ENCODE measurements around the gene BGN. TPM values are rescaled to one million over a fixed set of nuclear protein-coding genes. Genes with fewer than 3 reads are reported as not detected.
A peak's percentile ranks its signal among the peaks of the same experiment; 100 is the strongest.

The BGN gene
- total RNA-seq, 2 experiments from 2014 or later, result not detected

DNA sequence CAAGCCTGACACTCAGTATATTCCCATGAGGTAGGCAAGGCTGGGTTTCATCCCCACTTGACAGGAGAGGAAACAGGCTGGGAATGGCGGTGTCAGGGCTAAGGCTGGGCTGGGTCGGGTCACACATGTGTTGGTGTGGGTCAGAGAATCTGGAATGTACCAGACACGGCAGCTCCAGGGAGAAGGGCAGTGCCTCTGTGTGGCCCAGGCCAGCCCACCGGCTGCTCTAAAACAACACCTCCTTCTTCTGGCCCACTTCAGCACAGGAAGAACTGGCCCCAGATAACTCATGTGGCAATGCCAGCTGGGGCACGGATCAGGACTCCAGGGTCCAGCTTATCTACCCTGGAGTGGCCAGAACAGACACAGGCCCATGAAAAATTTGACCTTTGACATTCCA is 30.7 kb upstream of the BGN start:
- no peaks in the 10 kb centered on the region for H3K27me3 Mint-ChIP-seq
- H3K36me3 Mint-ChIP-seq, result peaks cover 12% of the 10 kb centered on the region
- no peak for DNase-seq
- ChIA-PET POLR2A (no interaction called here), CTCF (no interaction called here)
- peaks cover 12% of the 10 kb centered on the region for H3K4me1 Mint-ChIP-seq (ENCODE audit: low read depth)
- intact Hi-C loops (cut with micrococcal nuclease), result no loop called here
- no peaks in the 10 kb centered on the region for H3K9me3 Mint-ChIP-seq
- H3K27ac Mint-ChIP-seq, result no peak overlapping the region
- no peak overlapping the region for H3K4me3 Mint-ChIP-seq

DNA sequence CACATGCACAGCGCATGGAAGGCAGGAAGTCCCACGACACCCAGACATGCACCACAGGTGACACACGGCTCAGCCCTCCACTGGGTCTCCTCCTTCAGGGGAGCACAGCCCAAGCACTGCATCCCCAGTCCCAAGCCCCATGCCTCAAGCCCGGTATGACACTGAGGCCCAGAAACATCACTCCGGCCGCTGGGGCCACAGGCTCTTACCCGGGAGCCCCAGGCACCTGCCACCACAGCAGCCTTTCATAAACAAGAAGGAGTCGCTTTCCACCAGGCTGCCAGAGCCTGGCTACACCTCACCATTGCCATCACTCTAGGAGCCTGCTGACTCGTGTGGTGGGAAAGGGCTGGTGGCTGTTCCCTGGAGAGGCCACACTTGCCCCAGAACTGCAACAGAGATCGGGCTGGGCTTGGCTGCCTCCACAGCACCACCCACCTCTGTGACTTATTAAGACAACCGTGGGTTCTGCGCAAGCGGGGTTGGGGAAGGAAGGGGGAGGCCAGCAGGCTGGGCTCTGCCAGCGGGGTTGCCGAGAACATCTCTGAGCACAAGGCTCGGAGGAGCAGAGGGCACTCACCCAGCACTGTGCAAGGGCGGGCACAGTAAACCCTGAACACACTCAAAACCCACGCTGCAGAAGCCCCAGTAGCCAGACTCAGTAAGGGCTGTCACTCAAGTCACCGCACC is 28.9 kb upstream of the BGN start:
- Mint-ChIP-seq H3K9me3 (no peaks in the 10 kb centered on the region), H3K4me3 (no peak overlapping the region), H3K4me1 (ENCODE audit: low read depth) (peaks cover 15% of the 10 kb centered on the region), H3K27me3 (no peaks in the 10 kb centered on the region), H3K36me3 (peaks cover 8% of the 10 kb centered on the region), H3K27ac (no peak overlapping the region)
- ChIA-PET POLR2A (no interaction called here), CTCF (no interaction called here)
- intact Hi-C loops (cut with micrococcal nuclease), result no loop called here
- no peak for DNase-seq

DNA sequence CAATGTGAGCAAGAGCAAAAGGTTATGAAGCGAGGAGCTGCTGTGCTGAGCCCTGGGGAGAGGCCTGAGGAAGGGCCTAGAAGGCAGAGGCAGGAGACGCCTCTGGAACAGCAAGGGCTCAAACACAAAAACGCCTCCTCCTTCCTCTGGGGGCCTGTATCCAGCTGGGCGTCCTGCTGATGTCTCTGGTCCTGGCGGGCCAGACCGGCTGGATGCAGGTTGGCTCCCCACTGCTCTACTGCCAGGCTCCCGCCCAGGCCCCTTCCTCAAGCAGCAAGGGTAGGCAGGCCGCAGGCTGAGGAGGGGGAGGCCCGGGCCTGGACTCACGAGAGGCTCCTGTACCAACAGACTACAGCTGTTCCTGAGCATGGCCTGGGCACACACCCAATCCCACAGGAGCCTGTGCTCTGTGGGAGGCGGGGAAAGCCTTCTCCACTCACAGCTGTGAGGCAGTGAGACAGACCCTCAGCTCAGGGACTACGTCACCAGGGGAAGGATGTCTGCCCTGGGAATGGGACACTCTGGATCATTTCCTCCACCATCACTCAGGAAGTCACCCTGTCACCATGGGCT is 26.7 kb upstream of the BGN start:
- POLR2A ChIA-PET, result no interaction called here
- H3K4me3 Mint-ChIP-seq, result no peak overlapping the region

DNA sequence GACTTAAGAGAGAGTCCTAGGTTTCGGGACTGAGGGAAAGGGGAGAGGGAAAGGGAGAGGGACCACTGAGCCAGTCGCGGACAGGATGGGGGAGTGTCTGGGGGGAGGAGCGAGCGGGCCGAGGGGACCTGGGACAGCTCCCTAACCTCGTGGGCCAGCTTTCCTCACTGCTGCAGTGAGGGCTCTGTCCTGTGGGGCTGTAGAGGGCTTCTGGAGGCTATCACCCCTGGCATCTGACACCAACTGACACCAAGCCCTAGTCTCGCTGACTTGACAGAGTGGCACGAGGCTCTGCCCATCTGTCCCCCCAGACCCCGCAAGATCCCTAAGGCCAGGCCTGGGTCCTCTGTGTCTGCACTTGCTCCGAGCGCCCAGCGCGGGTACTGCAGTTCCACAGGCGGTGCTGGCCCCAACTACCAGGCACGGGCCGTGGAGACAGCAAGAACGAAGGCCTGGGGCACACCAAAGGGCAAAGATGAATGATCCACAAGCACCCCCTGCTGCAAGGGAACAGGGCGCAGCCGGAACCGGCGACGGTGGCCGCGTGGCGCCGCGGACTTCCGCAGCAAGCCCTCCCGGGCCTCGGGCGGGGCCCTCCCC is 24.9 kb upstream of the BGN start:
- DNase-seq, result peak; percentile 39
- ChIA-PET CTCF (interaction anchor here (0.6 to 4.8 kb wide), 9 partner anchors 9 to 528 kb away, joined by 3 to 49 read pairs (median 5); no protein-coding TSS in a partner anchor), POLR2A (interaction anchor here (0.9 kb wide), 1 partner anchor 9 kb away, joined by 3 read pairs; no protein-coding TSS in a partner anchor)
- peak overlapping the region; percentile 79 for H3K4me3 Mint-ChIP-seq
- H3K4me1 Mint-ChIP-seq (ENCODE audit: low read depth), result peaks cover 15% of the 10 kb centered on the region
- H3K27me3 Mint-ChIP-seq, result no peaks in the 10 kb centered on the region
- H3K27ac Mint-ChIP-seq, result peak overlapping the region; percentile 51
- H3K36me3 Mint-ChIP-seq, result peaks cover 5% of the 10 kb centered on the region
- no peaks in the 10 kb centered on the region for H3K9me3 Mint-ChIP-seq
- intact Hi-C loops (cut with micrococcal nuclease), result loop anchor here (1.0 to 10.0 kb wide), 6 partner anchors 129 to 529 kb away; partner anchors contain the start of genes ABCD1, BCAP31, CCNQ and IDH3G

More for the DNA sequence above, 26.7 kb upstream of the BGN start:
- Mint-ChIP-seq H3K36me3 (peaks cover 8% of the 10 kb centered on the region), H3K4me1 (ENCODE audit: low read depth) (peaks cover 15% of the 10 kb centered on the region), H3K9me3 (no peaks in the 10 kb centered on the region), H3K27me3 (no peaks in the 10 kb centered on the region), H3K27ac (no peak overlapping the region)
- CTCF ChIA-PET, result no interaction called here
- no peak for DNase-seq
- intact Hi-C loops (cut with micrococcal nuclease), result no loop called here

DNA sequence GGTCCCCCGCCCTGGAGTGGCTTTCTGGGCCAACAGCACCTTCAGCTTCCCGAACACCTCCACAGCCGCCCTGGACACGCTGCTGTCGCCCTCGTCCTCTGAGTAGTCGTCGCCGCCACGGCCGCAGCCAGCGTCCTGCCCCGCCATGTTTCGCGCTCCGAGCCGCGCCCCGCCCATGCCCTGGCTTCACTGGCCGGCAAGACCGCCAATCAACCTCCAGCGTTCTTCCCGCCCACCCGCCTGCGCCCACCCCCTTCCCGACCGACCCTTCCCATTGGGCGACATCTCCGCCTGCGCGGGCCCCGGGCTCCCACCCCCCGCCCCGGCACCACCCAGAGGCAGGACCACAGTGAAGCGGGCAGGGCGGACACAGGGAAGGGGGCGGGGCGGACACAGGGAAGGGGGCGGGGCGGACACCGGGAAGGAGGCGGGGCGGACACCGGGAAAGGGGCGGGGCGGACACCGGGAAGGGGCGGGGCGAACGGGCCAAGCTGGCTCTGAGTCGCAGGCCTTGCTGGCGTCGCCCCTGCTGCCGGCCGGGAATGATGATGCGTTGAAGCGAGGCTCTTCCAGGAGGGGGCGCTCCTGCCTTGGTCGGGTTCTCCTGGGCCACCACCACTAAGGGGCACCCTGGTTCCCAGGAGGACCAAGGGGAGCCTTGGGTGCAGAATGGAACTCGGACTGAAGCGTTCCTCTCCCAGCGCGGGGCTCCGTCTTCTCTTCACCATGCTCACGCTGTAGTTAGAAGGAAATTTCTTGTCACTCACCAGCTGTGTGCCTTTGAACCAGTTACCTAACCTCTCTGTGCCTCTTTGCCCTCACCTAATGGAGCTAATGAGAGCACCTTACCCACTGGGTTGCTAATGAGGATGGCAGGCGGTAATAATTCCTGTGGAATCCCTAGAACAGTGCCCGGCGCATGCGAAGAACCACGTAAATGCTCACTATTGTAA is 24.1 kb upstream of the BGN start, which contains the start of gene HAUS7:
HAUS7 (minus strand) TSS at position 166 of the 953 bp plus-strand sequence; CDS start at position 147, 19 bp downstream.
- H3K4me3 Mint-ChIP-seq, result peak within 1 kb of the TSS; percentile 79
- H3K9me3 Mint-ChIP-seq, result no peaks in the 10 kb centered on the region
- H3K36me3 Mint-ChIP-seq, result peaks cover 5% of the 10 kb centered on the region
- H3K27me3 Mint-ChIP-seq, result no peaks in the 10 kb centered on the region
- peaks cover 17% of the 10 kb centered on the region for H3K4me1 Mint-ChIP-seq (ENCODE audit: low read depth)
- DNase-seq, result peak; percentile 92
- POLR2A ChIA-PET, result no interaction called here
- CTCF ChIA-PET, result interaction anchor here (0.6 to 4.8 kb wide), 9 partner anchors 10 to 529 kb away, joined by 3 to 49 read pairs (median 5); no protein-coding TSS in a partner anchor
- intact Hi-C loops (cut with micrococcal nuclease), result loop anchor here (1.0 to 10.0 kb wide), 7 partner anchors 37 to 529 kb away; partner anchors contain the start of genes ABCD1, BCAP31, CCNQ and IDH3G
- peak within 1 kb of the TSS; percentile 51 for H3K27ac Mint-ChIP-seq

DNA sequence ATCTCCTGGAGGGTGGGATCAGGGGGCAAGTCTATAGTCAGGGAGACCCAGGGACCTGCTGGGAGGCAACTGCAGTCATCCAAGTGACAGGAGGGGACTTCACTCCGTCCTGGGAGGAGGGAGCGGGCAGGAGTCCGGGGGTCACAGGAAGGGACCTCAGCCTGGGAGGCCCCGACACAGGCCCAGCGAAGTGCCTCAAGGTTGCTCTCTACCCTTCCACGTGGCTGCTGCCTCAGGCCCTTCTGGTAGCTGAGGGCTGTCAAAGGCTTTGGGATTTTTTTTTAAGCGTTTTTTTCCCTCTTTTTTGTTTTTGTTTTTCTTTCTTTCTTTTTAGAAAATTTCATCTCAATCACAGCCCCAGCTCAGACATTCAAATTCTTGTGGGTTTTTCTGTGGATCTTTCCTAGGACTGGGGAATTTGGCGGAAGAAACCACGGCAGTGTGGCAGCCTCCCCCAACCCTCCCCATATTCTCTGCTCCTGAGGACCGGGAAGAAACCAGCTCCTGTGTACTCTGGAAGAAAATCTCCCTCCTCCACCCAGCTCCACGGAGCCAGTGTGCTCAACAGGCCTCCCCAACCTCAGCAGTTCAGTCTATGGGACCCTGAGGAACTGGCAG is 23.0 kb upstream of the BGN start:
- ChIA-PET POLR2A (no interaction called here), CTCF (interaction anchor here (1.2 to 4.8 kb wide), 7 partner anchors 36 to 530 kb away, joined by 3 to 49 read pairs (median 5); no protein-coding TSS in a partner anchor)
- Mint-ChIP-seq H3K9me3 (no peaks in the 10 kb centered on the region), H3K4me1 (ENCODE audit: low read depth) (peaks cover 17% of the 10 kb centered on the region), H3K4me3 (no peak overlapping the region), H3K36me3 (peaks cover 5% of the 10 kb centered on the region), H3K27ac (peak overlapping the region; percentile 28), H3K27me3 (no peaks in the 10 kb centered on the region)
- no peak for DNase-seq
- intact Hi-C loops (cut with micrococcal nuclease), result loop anchor here (1.0 to 10.0 kb wide), 4 partner anchors 36 to 463 kb away; partner anchors contain the start of genes CCNQ, IDH3G, NAA10 and SSR4

DNA sequence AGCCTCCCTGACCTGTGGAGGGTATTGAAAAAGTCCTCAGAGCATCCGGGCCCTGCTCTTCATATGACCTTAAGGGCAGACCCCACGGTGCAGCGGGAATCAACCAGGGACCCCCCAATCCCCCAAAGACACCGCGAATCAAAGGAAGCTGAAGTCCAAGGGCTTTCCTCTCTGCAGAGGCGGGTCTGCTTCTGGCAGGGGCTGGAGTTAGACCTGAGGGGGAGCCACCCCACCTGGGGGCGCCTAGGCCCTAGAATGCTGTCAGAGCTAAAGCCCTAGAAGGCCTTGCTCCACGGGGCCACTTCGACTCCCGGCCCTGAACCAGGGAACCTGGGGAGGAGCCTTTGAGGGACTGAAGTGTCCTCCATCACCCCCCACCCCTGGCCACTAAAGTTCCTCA is 21.7 kb upstream of the BGN start:
- no peak for DNase-seq
- H3K9me3 Mint-ChIP-seq, result no peaks in the 10 kb centered on the region
- H3K4me1 Mint-ChIP-seq (ENCODE audit: low read depth), result peaks cover 9% of the 10 kb centered on the region
- no peaks in the 10 kb centered on the region for H3K27me3 Mint-ChIP-seq
- no peak overlapping the region for H3K27ac Mint-ChIP-seq
- CTCF ChIA-PET, result interaction anchor here (1.2 to 4.8 kb wide), 2 partner anchors 12 to 35 kb away, joined by 5 to 49 read pairs; no protein-coding TSS in a partner anchor
- intact Hi-C loops (cut with micrococcal nuclease), result loop anchor here (10.0 kb wide), 2 partner anchors 322 to 462 kb away; partner anchors contain the start of genes IDH3G, NAA10 and SSR4
- H3K36me3 Mint-ChIP-seq, result no peaks in the 10 kb centered on the region
- POLR2A ChIA-PET, result no interaction called here
- no peak overlapping the region for H3K4me3 Mint-ChIP-seq

DNA sequence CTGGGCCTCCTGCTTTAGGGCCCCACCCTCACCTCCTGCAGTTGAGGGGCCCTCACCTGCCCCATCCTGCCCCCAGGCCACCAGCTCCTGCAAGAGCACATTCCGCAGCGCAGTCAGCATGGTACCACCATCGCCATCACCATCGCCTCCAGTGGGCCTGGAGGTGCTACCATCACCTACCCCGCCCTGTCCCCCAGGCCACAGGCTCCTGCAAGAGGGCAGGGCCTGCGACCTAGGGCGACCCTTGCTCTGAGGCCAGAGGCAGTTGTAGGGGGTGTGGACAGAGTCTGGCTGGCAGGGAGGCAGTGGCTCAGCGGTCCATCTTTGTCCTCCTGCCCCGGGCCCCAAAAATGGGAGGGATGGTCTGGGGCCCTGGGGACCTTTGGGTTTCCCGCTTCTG is 20.5 kb upstream of the BGN start:
- Mint-ChIP-seq H3K27ac (no peak overlapping the region), H3K36me3 (no peaks in the 10 kb centered on the region), H3K4me1 (ENCODE audit: low read depth) (peaks cover 5% of the 10 kb centered on the region), H3K27me3 (no peaks in the 10 kb centered on the region), H3K4me3 (no peak overlapping the region), H3K9me3 (no peaks in the 10 kb centered on the region)
- no peak for DNase-seq
- CTCF ChIA-PET, result interaction anchor here (4.8 kb wide), 1 partner anchor 33 kb away, joined by 49 read pairs; no protein-coding TSS in a partner anchor
- POLR2A ChIA-PET, result no interaction called here
- intact Hi-C loops (cut with micrococcal nuclease), result loop anchor here (10.0 kb wide), 2 partner anchors 321 to 461 kb away; partner anchors contain the start of genes IDH3G, NAA10 and SSR4

DNA sequence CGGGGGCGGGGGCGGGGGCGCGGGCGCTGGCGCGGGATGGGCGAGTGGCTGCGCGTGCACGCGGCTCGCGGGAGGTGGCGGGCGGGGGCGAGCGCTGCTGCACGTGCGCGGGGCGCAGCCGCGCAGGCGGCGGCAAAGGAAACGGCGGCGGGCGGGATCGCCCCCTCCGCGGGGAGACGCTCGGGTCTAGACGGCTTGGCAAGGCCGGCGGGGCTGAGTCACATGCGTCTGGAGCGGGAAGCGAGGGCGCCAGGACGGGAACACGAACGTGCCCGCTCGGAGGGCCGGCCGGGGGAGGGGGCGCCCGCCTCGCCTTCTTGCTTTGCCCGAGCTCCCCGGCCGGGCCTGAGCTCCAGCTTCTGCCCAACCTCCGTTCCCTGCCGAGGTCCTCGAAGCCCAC is 20.1 kb upstream of the BGN start:
- Mint-ChIP-seq H3K27me3 (no peaks in the 10 kb centered on the region), H3K27ac (no peak overlapping the region), H3K4me1 (ENCODE audit: low read depth) (peaks cover 2% of the 10 kb centered on the region), H3K36me3 (no peaks in the 10 kb centered on the region), H3K9me3 (no peaks in the 10 kb centered on the region), H3K4me3 (no peak overlapping the region)
- POLR2A ChIA-PET, result no interaction called here
- DNase-seq, result peak; percentile 58
- CTCF ChIA-PET, result interaction anchor here (4.8 kb wide), 1 partner anchor 33 kb away, joined by 49 read pairs; no protein-coding TSS in a partner anchor
- intact Hi-C loops (cut with micrococcal nuclease), result loop anchor here (10.0 kb wide), 2 partner anchors 320 to 460 kb away; partner anchors contain the start of genes IDH3G, NAA10 and SSR4

DNA sequence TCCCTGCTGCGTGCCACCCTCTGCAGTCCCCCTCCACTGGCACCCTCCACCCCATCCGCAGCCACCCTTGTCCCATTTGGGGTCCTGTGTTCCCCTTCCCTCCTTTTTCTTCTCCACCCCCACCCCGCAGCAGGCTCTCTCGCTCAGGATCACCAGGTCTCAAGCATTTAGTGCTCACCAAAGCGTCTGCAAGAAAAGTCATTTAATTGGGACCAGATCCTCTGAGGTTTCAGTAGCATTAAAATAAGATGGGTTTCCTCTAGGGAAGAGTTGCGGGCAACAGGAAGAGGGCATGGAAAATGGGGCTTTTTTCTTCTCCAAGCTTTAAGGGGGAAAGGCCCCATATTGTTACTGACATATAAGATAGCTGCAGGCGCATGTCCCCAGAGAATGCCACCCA is 19.5 kb upstream of the BGN start:
- intact Hi-C loops (cut with micrococcal nuclease), result loop anchor here (10.0 kb wide), 2 partner anchors 320 to 460 kb away; partner anchors contain the start of genes IDH3G, NAA10 and SSR4
- no peak overlapping the region for H3K4me3 Mint-ChIP-seq
- H3K36me3 Mint-ChIP-seq, result no peaks in the 10 kb centered on the region
- no peak for DNase-seq
- no peaks in the 10 kb centered on the region for H3K27me3 Mint-ChIP-seq
- H3K9me3 Mint-ChIP-seq, result no peaks in the 10 kb centered on the region
- ChIA-PET CTCF (no interaction called here), POLR2A (no interaction called here)
- H3K4me1 Mint-ChIP-seq (ENCODE audit: low read depth), result peaks cover 2% of the 10 kb centered on the region
- no peak overlapping the region for H3K27ac Mint-ChIP-seq
